Activated T-cell treated with anti-CD3 and anti-CD28 coated beads, Interleukin-2, amount 50 U/mL, for 72 hours (primary cell): ENCODE results near the gene TXNDC8. TPM values are rescaled to one million over a fixed set of nuclear protein-coding genes. Genes with fewer than 3 reads are reported as not detected.
A peak's percentile ranks its signal among the peaks of the same experiment; 100 is the strongest.

Experiments
- ATAC-seq, 2 donors: fragments of 150-1000 bp; cut with Tn5 transposase; replicated peaks in 1 of 2; 2 replicates each; pipeline ENCODE4 v1.10.0; 2021; ENCODE audit warnings: moderate library complexity in 2 of 2, mild to moderate bottlenecking in 1 of 2
- DNase-seq, 2 donors: peaks; one replicate each; pipeline ENCODE4 v3.0.0; 2021 to 2022; ENCODE audit warnings: mixed read lengths in 1 of 2
- H3K27ac Mint-ChIP-seq: one replicate; pipeline ENCODE4 v1.8.0; 2022; ENCODE audit warnings: mild to moderate bottlenecking, moderate library complexity, mixed read lengths
- H3K27me3 Mint-ChIP-seq: one replicate; pipeline ENCODE4 v1.8.0; 2022; ENCODE audit warnings: low read depth, mixed read lengths
- H3K36me3 Mint-ChIP-seq, 2 donors: one replicate each; pipeline ENCODE4 v1.8.0; 2022; ENCODE audit warnings: mixed read lengths in 2 of 2, mild to moderate bottlenecking in 1 of 2; ENCODE audit not compliant: insufficient read depth in 2 of 2
- H3K4me1 Mint-ChIP-seq: one replicate; pipeline ENCODE4 v1.8.0; 2022; ENCODE audit warnings: low read depth, mixed read lengths
- H3K4me3 Mint-ChIP-seq, 2 donors: one replicate each; pipeline ENCODE4 v1.8.0; 2022; ENCODE audit warnings: mild to moderate bottlenecking in 2 of 2, mixed read lengths in 2 of 2, moderate library complexity in 2 of 2
- H3K9me3 Mint-ChIP-seq, 2 donors: one replicate each; pipeline ENCODE4 v1.8.0; 2022; ENCODE audit warnings: mixed read lengths in 2 of 2
- total RNA-seq, 2 donors: library from RNA; stranded (reverse); gene quantifications; one replicate each; pipeline ENCODE4 v1.2.3, GENCODE V29; 2022

TXNDC8 gene
- total RNA-seq, 2 donors from 2014 or later, result not detected

DNA sequence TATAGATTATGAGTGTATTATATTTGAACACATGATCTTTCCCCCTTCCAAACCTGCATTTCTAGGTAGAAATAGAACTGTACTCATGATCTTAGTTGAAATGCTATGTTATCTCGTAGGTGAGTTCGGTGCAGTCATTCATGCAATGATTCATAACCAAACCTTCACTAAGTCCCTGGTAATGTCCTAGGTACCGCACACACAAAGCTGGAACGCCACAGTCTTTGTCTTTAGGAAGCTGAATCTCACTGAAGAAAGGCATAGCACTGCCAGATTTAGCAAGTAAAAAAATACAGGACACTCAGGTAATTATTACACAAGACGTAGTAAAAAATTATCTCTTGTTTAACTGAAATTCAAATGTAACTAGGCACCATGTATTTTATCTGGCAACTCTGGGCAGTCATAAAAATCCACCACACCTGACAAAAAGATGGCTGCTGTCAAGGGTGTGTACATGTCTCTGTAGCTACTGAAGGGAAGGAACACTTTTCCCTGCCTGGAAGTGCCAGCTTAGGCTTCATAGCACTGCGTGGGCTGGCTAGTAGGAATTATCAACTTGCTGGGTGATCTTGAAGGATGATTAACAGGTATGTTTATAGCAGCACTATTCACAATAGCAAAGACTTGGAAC is 53.3 kb downstream of the TXNDC8 start:
- ATAC-seq (no peak), DNase-seq (no peak)
- Mint-ChIP-seq H3K27me3 (peaks cover 6% of the 10 kb centered on the region), H3K4me3 (no peak overlapping the region), H3K27ac (no peak overlapping the region), H3K9me3 (no peaks in the 10 kb centered on the region), H3K4me1 (peaks cover 4% of the 10 kb centered on the region), H3K36me3 (no peaks in the 10 kb centered on the region)

DNA sequence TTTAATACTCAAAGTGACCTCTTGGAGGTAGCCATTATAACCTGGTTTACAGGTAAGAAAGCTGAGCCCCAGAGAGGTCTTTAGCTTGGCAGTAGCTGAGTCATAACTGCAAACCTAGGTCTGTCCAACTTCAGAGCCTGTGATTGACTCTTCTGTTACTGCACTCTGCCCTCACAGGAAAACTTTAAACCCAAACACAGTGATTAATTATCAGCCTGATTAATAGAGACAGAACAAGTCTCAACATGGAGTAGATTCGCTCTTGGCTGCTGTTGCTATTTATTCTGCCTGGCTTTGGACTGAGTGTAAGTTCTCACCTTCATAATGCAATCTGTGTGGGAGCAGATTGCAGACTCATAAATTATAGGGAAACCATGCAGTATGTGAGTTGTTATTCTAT is 53.9 kb downstream of the TXNDC8 start:
- Mint-ChIP-seq H3K36me3 (no peaks in the 10 kb centered on the region), H3K4me1 (peaks cover 5% of the 10 kb centered on the region), H3K9me3 (no peaks in the 10 kb centered on the region), H3K27ac (no peak overlapping the region), H3K27me3 (peaks cover 6% of the 10 kb centered on the region), H3K4me3 (no peak overlapping the region)
- DNase-seq (no peak), ATAC-seq (no peak)

- Mint-ChIP-seq H3K4me1 (peaks cover 10% of the 10 kb centered on the region), H3K36me3 (no peaks in the 10 kb centered on the region), H3K27ac (no peak overlapping the region), H3K9me3 (no peaks in the 10 kb centered on the region), H3K27me3 (peaks cover 6% of the 10 kb centered on the region), H3K4me3 (no peak overlapping the region)
- DNase-seq, result no peak
- ATAC-seq, result no peak
Observed at GRCh38 chr9:110282739-110283081, 55.0 kb downstream of the TXNDC8 start.

DNA sequence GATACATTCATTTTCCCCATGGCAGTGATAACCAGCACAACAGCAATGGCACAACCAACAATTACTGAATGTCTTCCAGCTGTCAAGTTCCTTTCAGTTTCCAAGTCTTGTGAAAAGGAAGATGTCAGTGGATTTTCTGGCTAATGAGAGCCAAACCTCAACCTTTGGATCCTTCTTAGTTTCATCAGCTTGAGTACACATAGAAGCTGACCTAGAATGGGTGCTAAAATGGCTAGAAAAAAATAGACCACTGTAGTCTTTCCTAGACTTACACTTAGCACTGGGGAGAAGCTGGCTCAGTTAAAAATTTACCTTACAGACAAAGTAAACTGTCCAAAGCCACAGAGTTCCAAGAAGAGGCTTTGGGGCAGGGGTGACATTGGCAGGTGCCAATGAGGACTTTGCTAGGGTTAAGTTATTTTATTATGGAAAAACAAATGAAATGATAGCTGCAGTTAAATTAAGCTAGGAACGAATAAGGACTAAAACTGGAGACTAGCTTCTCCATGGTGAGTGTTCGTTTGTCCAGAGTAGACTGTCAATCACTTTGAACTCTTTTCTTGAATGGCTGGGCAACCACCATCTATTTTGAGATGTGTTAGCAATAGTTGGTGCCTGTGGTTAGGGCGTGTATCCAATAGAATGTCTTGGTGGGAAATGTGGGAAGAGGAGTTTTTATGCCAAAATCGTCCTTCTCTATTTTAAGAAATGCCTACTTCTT is 55.5 kb downstream of the TXNDC8 start:
- DNase-seq (no peak), ATAC-seq (no peak)
- peaks cover 6% of the 10 kb centered on the region for H3K27me3 Mint-ChIP-seq
- peaks cover 10% of the 10 kb centered on the region for H3K4me1 Mint-ChIP-seq
- H3K36me3 Mint-ChIP-seq, result no peaks in the 10 kb centered on the region
- H3K4me3 Mint-ChIP-seq, result no peak overlapping the region
- no peak overlapping the region for H3K27ac Mint-ChIP-seq
- no peaks in the 10 kb centered on the region for H3K9me3 Mint-ChIP-seq

DNA sequence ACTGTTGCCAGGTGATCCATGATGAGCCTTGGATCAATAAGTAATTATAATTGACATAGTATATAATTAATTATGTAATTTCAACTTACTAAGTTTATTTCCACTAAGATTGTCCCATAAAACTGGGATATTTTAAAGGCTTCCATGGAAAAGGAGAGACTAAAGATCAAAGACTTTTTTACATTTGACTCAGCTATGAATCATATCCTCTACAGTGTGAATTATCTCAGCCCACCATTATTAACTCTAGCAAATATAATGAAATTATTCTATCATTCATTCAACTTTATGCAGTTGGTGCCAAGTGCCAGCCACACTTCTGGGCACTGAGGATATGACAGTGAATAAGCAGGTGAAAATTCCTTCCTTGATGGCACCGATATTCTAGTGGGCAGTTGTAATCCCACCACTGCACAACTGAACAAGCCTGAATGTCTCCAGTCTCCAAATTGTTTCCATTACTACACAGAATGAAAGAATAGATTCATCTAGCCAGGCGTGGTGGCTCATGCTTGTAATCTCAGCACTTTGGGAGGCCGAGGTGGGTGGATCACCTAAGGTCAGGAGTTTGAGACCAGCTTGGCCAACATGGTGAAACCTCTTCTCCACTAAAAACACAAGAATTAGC is 59.5 kb downstream of the TXNDC8 start:
- DNase-seq (no peak), ATAC-seq (peak in 1 of 2 donors; percentile 9)
- Mint-ChIP-seq H3K9me3 (no peaks in the 10 kb centered on the region), H3K4me3 (no peak overlapping the region), H3K36me3 (no peaks in the 10 kb centered on the region), H3K4me1 (peaks cover 6% of the 10 kb centered on the region), H3K27ac (no peak overlapping the region), H3K27me3 (peaks cover 10% of the 10 kb centered on the region)

GRCh38 chr9:110276781-110277180 is 60.9 kb downstream of the TXNDC8 start:
- H3K9me3 Mint-ChIP-seq, result no peaks in the 10 kb centered on the region
- H3K27ac Mint-ChIP-seq, result no peak overlapping the region
- no peaks in the 10 kb centered on the region for H3K36me3 Mint-ChIP-seq
- no peak overlapping the region for H3K4me3 Mint-ChIP-seq
- peaks cover 4% of the 10 kb centered on the region for H3K27me3 Mint-ChIP-seq
- no peak for DNase-seq
- no peak for ATAC-seq
- H3K4me1 Mint-ChIP-seq, result peaks cover 6% of the 10 kb centered on the region

DNA sequence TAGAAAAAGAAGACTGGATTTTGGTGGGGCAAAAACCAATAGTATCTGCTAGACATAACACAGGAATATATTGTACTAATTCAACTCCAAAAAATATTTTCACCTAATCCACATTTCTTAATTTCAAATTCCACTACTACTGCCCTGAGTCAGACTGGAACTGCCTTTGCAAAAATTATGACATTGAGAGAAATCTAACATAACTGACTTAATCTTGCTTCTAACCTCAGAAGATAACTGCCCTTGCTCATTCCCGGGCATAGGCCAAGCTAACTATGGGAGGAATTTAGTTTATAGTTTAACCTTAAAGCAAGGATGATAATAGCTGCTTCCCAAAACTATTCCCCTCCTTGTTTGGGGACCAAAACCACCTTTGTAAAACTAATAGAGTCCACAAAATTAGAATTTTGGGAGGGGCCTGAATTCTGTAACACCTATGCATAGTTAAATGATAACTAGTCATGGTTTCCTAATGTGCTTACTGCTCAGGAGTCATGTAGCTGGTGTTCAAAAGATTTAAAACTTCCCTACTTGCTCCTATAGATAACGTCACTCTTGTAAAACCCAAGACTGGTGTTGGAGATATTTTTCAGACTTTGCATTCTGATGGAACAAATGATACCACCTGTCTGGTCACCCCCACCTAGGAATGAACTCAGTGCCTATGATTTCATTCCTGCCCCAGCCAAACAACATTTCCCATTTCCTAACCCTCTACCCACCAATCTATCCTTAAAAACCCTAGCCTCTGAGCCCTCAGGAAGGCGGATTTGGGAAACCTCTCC is 67.3 kb downstream of the TXNDC8 start:
- Mint-ChIP-seq H3K27me3 (peaks cover 4% of the 10 kb centered on the region), H3K36me3 (no peaks in the 10 kb centered on the region), H3K27ac (no peak overlapping the region), H3K4me3 (no peak overlapping the region), H3K4me1 (no peaks in the 10 kb centered on the region), H3K9me3 (no peaks in the 10 kb centered on the region)
- no peak for ATAC-seq
- DNase-seq, result no peak

DNA sequence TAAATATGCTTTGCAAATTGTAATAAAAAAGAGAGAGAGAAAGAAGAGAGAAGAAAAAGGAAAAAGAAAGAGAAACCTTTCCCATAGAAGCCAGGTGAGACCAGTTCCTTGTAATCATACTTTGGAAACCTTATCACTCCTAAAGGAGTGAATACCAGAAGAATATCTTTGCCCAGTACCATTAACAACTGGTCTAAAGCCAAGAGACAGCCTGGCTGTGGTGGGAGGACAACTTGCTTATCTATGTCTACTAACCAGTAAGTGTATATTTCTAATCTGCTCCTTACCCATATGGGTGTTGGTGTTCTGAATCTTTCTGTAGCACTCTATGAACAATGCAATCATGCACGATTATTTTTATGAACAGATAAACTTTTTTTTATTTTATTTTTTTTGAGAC is 70.9 kb downstream of the TXNDC8 start:
- Mint-ChIP-seq H3K36me3 (no peaks in the 10 kb centered on the region), H3K27ac (no peak overlapping the region), H3K9me3 (no peaks in the 10 kb centered on the region), H3K27me3 (no peaks in the 10 kb centered on the region), H3K4me1 (no peaks in the 10 kb centered on the region), H3K4me3 (no peak overlapping the region)
- DNase-seq (no peak), ATAC-seq (no peak)

GRCh38 chr9:110261632-110262031 is 76.0 kb downstream of the TXNDC8 start:
- Mint-ChIP-seq H3K36me3 (no peaks in the 10 kb centered on the region), H3K4me3 (no peak overlapping the region)

DNA sequence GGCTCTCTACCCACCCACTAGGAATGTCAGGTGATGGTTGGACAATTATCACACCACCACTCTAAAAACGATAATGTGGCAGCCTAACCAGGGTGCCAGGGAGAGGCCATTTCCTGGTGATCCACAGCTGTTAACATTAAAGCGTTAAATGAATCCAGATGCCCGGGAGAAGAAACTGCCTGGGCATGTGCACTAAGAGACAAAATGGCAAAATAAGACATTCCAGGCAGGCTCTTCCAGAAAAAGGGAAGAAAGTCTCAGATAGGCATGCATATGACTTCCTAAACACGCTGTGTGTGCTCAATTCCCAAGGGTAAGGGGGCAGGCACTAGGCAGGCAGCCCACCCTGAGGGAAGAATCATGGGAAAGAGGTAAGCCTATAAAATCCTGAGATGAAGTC is 76.8 kb downstream of the TXNDC8 start:
- peaks cover 2% of the 10 kb centered on the region in 2 donors for H3K36me3 Mint-ChIP-seq
- no peak overlapping the region for H3K4me3 Mint-ChIP-seq
- H3K4me1 Mint-ChIP-seq, result peaks cover 31% of the 10 kb centered on the region
- ATAC-seq (no peak), DNase-seq (no peak)
- H3K27ac Mint-ChIP-seq, result no peak overlapping the region
- no peaks in the 10 kb centered on the region for H3K9me3 Mint-ChIP-seq
- no peaks in the 10 kb centered on the region for H3K27me3 Mint-ChIP-seq

More at GRCh38 chr9:110261632-110262031, 76.0 kb downstream of the TXNDC8 start:
- H3K27me3 Mint-ChIP-seq, result no peaks in the 10 kb centered on the region
- no peak overlapping the region for H3K27ac Mint-ChIP-seq
- no peak for DNase-seq
- no peak for ATAC-seq
- peaks cover 31% of the 10 kb centered on the region for H3K4me1 Mint-ChIP-seq
- no peaks in the 10 kb centered on the region for H3K9me3 Mint-ChIP-seq

GRCh38 chr9:110259566-110259965 is 78.1 kb downstream of the TXNDC8 start:
- Mint-ChIP-seq H3K4me1 (peaks cover 38% of the 10 kb centered on the region), H3K4me3 (peak overlapping the region in 1 of 2 donors; percentile 96), H3K36me3 (peaks cover 5 to 12% of the 10 kb centered on the region in 2 donors), H3K9me3 (no peaks in the 10 kb centered on the region), H3K27me3 (no peaks in the 10 kb centered on the region), H3K27ac (peak overlapping the region; percentile 96)
- DNase-seq (no peak), ATAC-seq (no peak)

DNA sequence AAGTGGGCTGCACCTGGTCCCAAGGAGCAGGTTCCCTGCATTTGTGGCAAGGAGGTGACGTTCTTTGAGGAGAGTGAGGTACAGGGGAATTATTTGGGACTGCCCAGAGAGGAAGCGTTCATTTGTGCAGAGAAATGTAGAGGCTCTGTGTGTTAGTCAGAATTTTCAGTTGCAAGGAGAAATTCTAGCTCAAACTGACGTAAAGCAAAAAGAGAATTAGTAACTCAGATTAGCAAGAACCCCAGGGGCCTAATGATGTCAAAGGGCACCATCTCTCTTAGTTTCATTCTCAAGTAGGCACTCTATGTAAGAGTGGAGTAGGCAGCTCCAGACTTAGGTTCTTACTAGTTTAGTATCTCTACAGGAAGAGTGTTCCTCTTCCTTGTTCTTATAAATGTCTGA is 79.0 kb downstream of the TXNDC8 start:
- H3K27ac Mint-ChIP-seq, result peak overlapping the region; percentile 96
- ATAC-seq, result peak; percentile 16 to 26

DNA sequence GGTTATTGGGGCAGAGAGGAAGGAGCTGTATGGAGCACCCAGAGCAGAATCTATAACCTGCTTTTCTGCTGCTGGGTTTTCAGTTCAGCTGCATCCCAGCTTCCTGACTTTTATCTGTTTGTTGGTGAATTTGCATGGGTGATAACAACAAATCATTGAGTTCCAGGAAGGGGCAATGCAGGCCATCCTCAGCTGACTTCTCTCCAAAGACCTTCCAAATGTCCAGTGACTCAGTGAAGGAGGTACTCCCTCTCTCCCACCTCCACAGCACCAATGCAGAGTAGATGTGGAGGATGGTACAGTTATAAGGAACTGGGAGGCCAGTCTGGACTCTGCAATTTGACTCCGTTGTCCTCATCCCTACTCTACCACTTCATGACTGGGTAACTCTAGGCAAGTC is 79.7 kb downstream of the TXNDC8 start:
- Mint-ChIP-seq H3K4me3 (peak overlapping the region; percentile 96 to 98), H3K4me1 (peaks cover 54% of the 10 kb centered on the region), H3K9me3 (no peaks in the 10 kb centered on the region), H3K27ac (peak overlapping the region; percentile 96), H3K36me3 (peaks cover 5 to 13% of the 10 kb centered on the region in 2 donors), H3K27me3 (no peaks in the 10 kb centered on the region)
- no peak for DNase-seq
- no peak for ATAC-seq

More for the DNA sequence above, 79.0 kb downstream of the TXNDC8 start:
- Mint-ChIP-seq H3K36me3 (peaks cover 5 to 13% of the 10 kb centered on the region in 2 donors), H3K9me3 (no peaks in the 10 kb centered on the region), H3K4me3 (peak overlapping the region; percentile 96 to 98), H3K27me3 (no peaks in the 10 kb centered on the region), H3K4me1 (peaks cover 46% of the 10 kb centered on the region)
- DNase-seq, result peak in 1 of 2 donors; percentile 26
